H9 (cell line): Measurements from ENCODE around the gene RPL10A. TPM values are rescaled to one million over a fixed set of nuclear protein-coding genes. Genes with fewer than 3 reads are reported as not detected.
A peak's percentile ranks its signal among the peaks of the same experiment; 100 is the strongest.

Experiments
- DNase-seq: peaks from one replicate; pipeline ENCODE4 v3.0.0-alpha.2; 2017
- H2AFZ ChIP-seq: one replicate; pipeline ENCODE4 v1.6.1; 2013; ENCODE audit warnings: mild to moderate bottlenecking, low read length, control low read depth, moderate library complexity
- H2AK5ac ChIP-seq: 2 replicates; pipeline ENCODE4 v1.6.1; 2013; ENCODE audit warnings: low read length, control low read depth, mixed read lengths; ENCODE audit not compliant: insufficient read length
- H2BK120ac ChIP-seq: one replicate; pipeline ENCODE4 v1.6.1; 2013; ENCODE audit warnings: low read depth, mild to moderate bottlenecking, low read length, control low read depth, inconsistent platforms; ENCODE audit not compliant: poor library complexity, severe bottlenecking
- H2BK12ac ChIP-seq: 2 replicates; pipeline ENCODE4 v1.6.1; 2013; ENCODE audit warnings: low read length, control low read depth, mixed read lengths, low read depth; ENCODE audit not compliant: insufficient read length
- H2BK15ac ChIP-seq: 2 replicates; pipeline ENCODE4 v1.6.1; 2013; ENCODE audit warnings: low read depth, low read length, control low read depth
- H2BK20ac ChIP-seq: one replicate; pipeline ENCODE4 v1.6.1; 2013; ENCODE audit warnings: low read depth, mild to moderate bottlenecking, low read length, control low read depth, inconsistent platforms; ENCODE audit not compliant: poor library complexity, severe bottlenecking
- H2BK5ac ChIP-seq: 2 replicates; pipeline ENCODE4 v1.6.1; 2013; ENCODE audit warnings: low read length, control low read depth, mixed read lengths; ENCODE audit not compliant: insufficient read length
- H3K14ac ChIP-seq: 2 replicates; pipeline ENCODE4 v1.6.1; 2013; ENCODE audit warnings: low read length, control low read depth; ENCODE audit not compliant: insufficient read depth
- H3K18ac ChIP-seq: 2 replicates; pipeline ENCODE4 v1.6.1; 2013; ENCODE audit warnings: low read depth, mild to moderate bottlenecking, mixed read lengths, low read length, control low read depth; ENCODE audit not compliant: insufficient read length
- H3K23ac ChIP-seq: 2 replicates; pipeline ENCODE4 v1.6.1; 2013; ENCODE audit warnings: low read length, control low read depth, mixed read lengths, low read depth; ENCODE audit not compliant: insufficient read length
- H3K23me2 ChIP-seq: 2 replicates; pipeline ENCODE4 v1.6.1; 2013; ENCODE audit warnings: low read depth, mild to moderate bottlenecking, mixed read lengths, low read length, control low read depth; ENCODE audit not compliant: insufficient read length, poor library complexity, severe bottlenecking
- H3K27ac ChIP-seq: 2 replicates; pipeline ENCODE4 v1.5.1; 2013; ENCODE audit warnings: low read length, control low read depth, mixed read lengths, low read depth; ENCODE audit not compliant: insufficient read length
- H3K27me3 ChIP-seq: 2 replicates; pipeline ENCODE4 v1.6.1; 2013; ENCODE audit warnings: low read length, control low read depth, inconsistent platforms; ENCODE audit not compliant: insufficient read depth
- H3K4ac ChIP-seq: 2 replicates; pipeline ENCODE4 v1.6.1; 2013; ENCODE audit warnings: low read depth, mild to moderate bottlenecking, control low read depth, inconsistent platforms, low read length, moderate library complexity
- H3K4me1 ChIP-seq: 2 replicates; pipeline ENCODE4 v1.6.1; 2013; ENCODE audit warnings: low read length, control low read depth, inconsistent platforms; ENCODE audit not compliant: insufficient read depth
- H3K4me2 ChIP-seq: 2 replicates; pipeline ENCODE4 v1.6.1; 2013; ENCODE audit warnings: low read length, control low read depth, mixed read lengths; ENCODE audit not compliant: insufficient read length, insufficient read depth
- H3K56ac ChIP-seq: 2 replicates; pipeline ENCODE4 v1.6.1; 2013; ENCODE audit warnings: low read depth, mild to moderate bottlenecking, mixed read lengths, low read length, control low read depth; ENCODE audit not compliant: insufficient read length
- H3K79me1 ChIP-seq: 2 replicates; pipeline ENCODE4 v1.6.1; 2013; ENCODE audit warnings: low read depth, mild to moderate bottlenecking, moderate library complexity, low read length, control low read depth, inconsistent platforms; ENCODE audit not compliant: insufficient read depth, poor library complexity, severe bottlenecking
- H3K79me2 ChIP-seq: 2 replicates; pipeline ENCODE4 v1.6.1; 2013; ENCODE audit warnings: low read length, control low read depth, inconsistent platforms; ENCODE audit not compliant: insufficient read depth
- H3K9ac ChIP-seq: 2 replicates; pipeline ENCODE4 v1.6.1; 2013; ENCODE audit warnings: low read length, control low read depth, mixed read lengths; ENCODE audit not compliant: insufficient read length; ENCODE audit errors: extremely low read depth
- H3K9me3 ChIP-seq: one replicate; pipeline ENCODE4 v1.6.1; 2013; ENCODE audit warnings: low read depth, low read length, inconsistent platforms; ENCODE audit not compliant: control insufficient read depth
- H3T11ph ChIP-seq: one replicate; pipeline ENCODE4 v1.6.1; 2013; ENCODE audit warnings: mild to moderate bottlenecking, low read length, control low read depth, inconsistent platforms
- H4K20me1 ChIP-seq: one replicate; pipeline ENCODE4 v1.6.1; 2013; ENCODE audit not compliant: control insufficient read depth, insufficient read length, insufficient read depth
- H4K5ac ChIP-seq: 2 replicates; pipeline ENCODE4 v1.6.1; 2013; ENCODE audit warnings: low read depth, mild to moderate bottlenecking, mixed read lengths, low read length, control low read depth; ENCODE audit not compliant: insufficient read length
- H4K8ac ChIP-seq: replicated peaks from 2 replicates; pipeline ENCODE4 v1.6.1; 2013; ENCODE audit warnings: low read length, control low read depth, mixed read lengths, low read depth; ENCODE audit not compliant: insufficient read length
- H4K91ac ChIP-seq: 2 replicates; pipeline ENCODE4 v1.6.1; 2013; ENCODE audit warnings: low read depth, mild to moderate bottlenecking, moderate library complexity, mixed read lengths, low read length, control low read depth; ENCODE audit not compliant: insufficient read length
- H3K27ac Mint-ChIP-seq, 3 experiments: 2 replicates in 2 of 3; 3 replicates in 1 of 3; pipeline ENCODE4 v1.8.0; 2020 to 2021; ENCODE audit warnings: mixed read lengths in 3 of 3, mild to moderate bottlenecking in 1 of 3, moderate library complexity in 1 of 3
- H3K27me3 Mint-ChIP-seq: 2 replicates; pipeline ENCODE4 v1.8.0; 2021; ENCODE audit warnings: low read depth, mild to moderate bottlenecking, moderate library complexity, mixed read lengths
- H3K36me3 Mint-ChIP-seq, 3 experiments: 2 replicates in 2 of 3; 3 replicates in 1 of 3; pipeline ENCODE4 v1.8.0; 2020 to 2021; ENCODE audit warnings: low read depth in 3 of 3, mixed read lengths in 3 of 3; ENCODE audit not compliant: insufficient read depth in 1 of 3
- H3K4me1 Mint-ChIP-seq, 2 experiments: 2 replicates each; pipeline ENCODE4 v1.8.0; 2020; ENCODE audit warnings: mixed read lengths in 2 of 2
- H3K4me3 Mint-ChIP-seq, 2 experiments: 2 replicates in 1 of 2; 3 replicates in 1 of 2; pipeline ENCODE4 v1.8.0; 2020 to 2021; ENCODE audit warnings: mild to moderate bottlenecking in 2 of 2, mixed read lengths in 2 of 2, moderate library complexity in 1 of 2
- H3K9me3 Mint-ChIP-seq, 2 experiments: 2 replicates in 1 of 2; 3 replicates in 1 of 2; pipeline ENCODE4 v1.8.0; 2020; ENCODE audit warnings: mild to moderate bottlenecking in 2 of 2, mixed read lengths in 2 of 2, moderate library complexity in 1 of 2
- CTCF ChIP-seq: fragments of 200-600 bp; sonication (generic); conservative IDR thresholded peaks from 3 replicates; pipeline ENCODE4 v1.8.0; 2021; ENCODE audit warnings: antibody characterized with exemption, mild to moderate bottlenecking
- WGBS: extraction: QIAGEN DNeasy Blood & Tissue Kit; methylation state at CpG from one replicate; pipeline ENCODE4 v1.1.7; 2013; ENCODE audit warnings: missing lambda C conversion rate, low lambda C conversion rate, mixed read lengths; ENCODE audit not compliant: insufficient read length; ENCODE audit errors: extremely low coverage; 5-methylcytosine and 5-hydroxymethylcytosine counted together
- total RNA-seq: library from RNA; stranded (reverse); gene quantifications from 2 replicates; pipeline ENCODE4 v1.2.1, GENCODE V29; 2021

The RPL10A gene
- total RNA-seq, 1 experiment from 2014 or later: 1,830 TPM

GRCh38 chr6:35439308-35439707 lies 28.9 kb upstream of the RPL10A start:
- Histone ChIP-seq H2BK12ac (no peak overlapping the region), H4K91ac (no peak overlapping the region), H3K56ac (no peak overlapping the region), H3K9ac (no peak overlapping the region), H2AFZ (no peak overlapping the region), H3K23me2 (no peaks in the 10 kb centered on the region), H3K14ac (no peak overlapping the region), H3K18ac (no peak overlapping the region), H4K8ac (no peak overlapping the region), H2AK5ac (no peak overlapping the region), H2BK15ac (no peak overlapping the region), H3K27ac (no peak overlapping the region), H3T11ph (no peak overlapping the region), H3K79me1 (no peaks in the 10 kb centered on the region), H3K4me2 (no peak overlapping the region), H4K20me1 (no peaks in the 10 kb centered on the region), H3K4me1 (no peaks in the 10 kb centered on the region), H3K27me3 (no peaks in the 10 kb centered on the region), H3K9me3 (no peaks in the 10 kb centered on the region), H4K5ac (no peak overlapping the region), H3K79me2 (no peaks in the 10 kb centered on the region), H3K23ac (no peak overlapping the region), H2BK120ac (no peak overlapping the region), H2BK5ac (no peak overlapping the region), H3K4ac (no peak overlapping the region), H2BK20ac (no peak overlapping the region)
- no peaks in the 10 kb centered on the region for H3K36me3 Mint-ChIP-seq
- 0 out of 2 replicates have a peak, but pooled peaks cover 2% of the 10 kb centered on the region for H3K27me3 Mint-ChIP-seq
- H3K9me3 Mint-ChIP-seq: no peaks in the 10 kb centered on the region
- DNase-seq: peak; percentile 68
- no peak overlapping the region for H3K27ac Mint-ChIP-seq
- H3K4me1 Mint-ChIP-seq: peaks cover 3 to 16% of the 10 kb centered on the region in 2 experiments
- no peak for TF ChIP-seq CTCF
- no CpG with 5 or more reads among the region's 3 CpGs for WGBS
- H3K4me3 Mint-ChIP-seq: no peak overlapping the region; a peak in 1 of 5 replicates
